CD4-positive, alpha-beta T cell (primary cell): ENCODE results near the gene SYDE2. TPM values are rescaled to one million over a fixed set of nuclear protein-coding genes. Genes with fewer than 3 reads are reported as not detected.
A peak's percentile ranks its signal among the peaks of the same experiment; 100 is the strongest.

ENCODE experiments used
- ATAC-seq: fragments of 200-7000 bp; cut with Tn5 transposase; one replicate; pipeline ENCODE4 v1.10.0; 2022; ENCODE audit warnings: mild to moderate bottlenecking; ENCODE audit not compliant: poor library complexity
- CTCF ChIA-PET: fragments of 350-600 bp; sonication (Branson Sonifier 250); formaldehyde crosslinking; loops from one replicate; lab custom pipeline; 2021; ENCODE audit warnings: antibody characterized with exemption, inconsistent platforms; lab: Charles Lee
- POLR2A ChIA-PET: fragments of 350-600 bp; sonication (Branson Sonifier 250); formaldehyde crosslinking; loops from one replicate; lab custom pipeline; 2021; ENCODE audit warnings: antibody characterized with exemption, inconsistent platforms; lab: Charles Lee
- DNase-seq, 14 experiments: peaks; one replicate each; pipeline ENCODE4 v3.0.0-alpha.2; 2013 to 2020; ENCODE audit warnings: mixed read lengths in 2 of 14
- H3K27ac ChIP-seq, 2 donors: one replicate each; pipeline versions ENCODE4 v1.5.1 to v1.7.0; 2013; ENCODE audit warnings: low read length in 2 of 2, low read depth in 1 of 2, mild to moderate bottlenecking in 1 of 2
- H3K27me3 ChIP-seq, 2 experiments: 1 replicate in 1 of 2; 2 replicates in 1 of 2; pipeline versions ENCODE4 v1.6.1 to v1.7.0; 2013; ENCODE audit warnings: low read length in 2 of 2, control low read depth in 1 of 2, mild to moderate bottlenecking in 1 of 2, moderate library complexity in 1 of 2; ENCODE audit not compliant: insufficient read depth in 2 of 2, control insufficient read depth in 1 of 2
- H3K36me3 ChIP-seq: one replicate; pipeline ENCODE4 v1.6.1; 2013; ENCODE audit warnings: low read length, control low read depth; ENCODE audit not compliant: insufficient read depth
- H3K4me1 ChIP-seq: one replicate; pipeline ENCODE4 v1.6.1; 2013; ENCODE audit warnings: low read length, control low read depth; ENCODE audit not compliant: insufficient read depth
- H3K4me3 ChIP-seq: one replicate; pipeline ENCODE4 v1.5.1; 2013; ENCODE audit warnings: mild to moderate bottlenecking, low read length, moderate library complexity
- H3K9me3 ChIP-seq, 2 experiments: 1 replicate in 1 of 2; 2 replicates in 1 of 2; pipeline versions ENCODE4 v1.6.1 to v1.7.0; 2013; ENCODE audit warnings: low read length in 2 of 2, mild to moderate bottlenecking in 2 of 2, control low read depth in 1 of 2, moderate library complexity in 1 of 2; ENCODE audit not compliant: control insufficient read depth in 1 of 2, insufficient read depth in 1 of 2
- H3K27ac Mint-ChIP-seq: one replicate; pipeline ENCODE4 v1.8.0; 2020; ENCODE audit warnings: mixed read lengths
- H3K27me3 Mint-ChIP-seq: one replicate; pipeline ENCODE4 v1.8.0; 2021; ENCODE audit warnings: mixed read lengths
- H3K36me3 Mint-ChIP-seq: one replicate; pipeline ENCODE4 v1.8.0; 2021; ENCODE audit warnings: low read depth, mixed read lengths
- H3K4me1 Mint-ChIP-seq: one replicate; pipeline ENCODE4 v1.8.0; 2021; ENCODE audit warnings: low read depth, mixed read lengths
- H3K4me3 Mint-ChIP-seq: one replicate; pipeline ENCODE4 v1.8.0; 2020; ENCODE audit warnings: mild to moderate bottlenecking, mixed read lengths
- H3K9me3 Mint-ChIP-seq: one replicate; pipeline ENCODE4 v1.8.0; 2020; ENCODE audit warnings: mixed read lengths
- CTCF ChIP-seq: fragments of 200-600 bp; IDR thresholded peaks from one replicate; pipeline ENCODE4 v1.8.0; 2022; ENCODE audit warnings: antibody characterized with exemption, mild to moderate bottlenecking
- intact Hi-C, 2 experiments: fragments of 100-400 bp; cut with DNase I in 1 of 2; cut with micrococcal nuclease in 1 of 2; formaldehyde crosslinking; loops; one replicate each; pipeline versions ENCODE4 v1.15.1 to v1.9.0; 2023 to 2025; cut with DNase I, micrococcal nuclease
- total RNA-seq, 174 experiments: library from RNA in 2 of 174; stranded (reverse) in 2 of 174; gene quantifications; one replicate each; pipeline ENCODE4 v1.2.3 and lab custom pipeline; 2021 to 2026

The SYDE2 gene
- total RNA-seq, 2 experiments from 2014 or later = 6.4 to 6.9 TPM

GRCh38 chr1:85174503-85174902 lies 26.3 kb downstream of the SYDE2 start:
- Histone ChIP-seq H3K27me3 (no peaks in the 10 kb centered on the region), H3K4me3 (no peak overlapping the region), H3K9me3 (no peaks in the 10 kb centered on the region), H3K27ac (no peak overlapping the region), H3K36me3 (no peaks in the 10 kb centered on the region), H3K4me1 (no peaks in the 10 kb centered on the region)
- Mint-ChIP-seq H3K4me1 (peaks cover 22% of the 10 kb centered on the region), H3K27ac (no peak overlapping the region), H3K27me3 (no peaks in the 10 kb centered on the region), H3K9me3 (no peaks in the 10 kb centered on the region), H3K36me3 (peaks cover 6% of the 10 kb centered on the region), H3K4me3 (no peak overlapping the region)
- POLR2A ChIA-PET = no interaction called here
- CTCF ChIA-PET = no interaction called here
- DNase-seq = no peak
- no peak for TF ChIP-seq CTCF
- intact Hi-C loops = no loop called here
- ATAC-seq = no peak

DNA sequence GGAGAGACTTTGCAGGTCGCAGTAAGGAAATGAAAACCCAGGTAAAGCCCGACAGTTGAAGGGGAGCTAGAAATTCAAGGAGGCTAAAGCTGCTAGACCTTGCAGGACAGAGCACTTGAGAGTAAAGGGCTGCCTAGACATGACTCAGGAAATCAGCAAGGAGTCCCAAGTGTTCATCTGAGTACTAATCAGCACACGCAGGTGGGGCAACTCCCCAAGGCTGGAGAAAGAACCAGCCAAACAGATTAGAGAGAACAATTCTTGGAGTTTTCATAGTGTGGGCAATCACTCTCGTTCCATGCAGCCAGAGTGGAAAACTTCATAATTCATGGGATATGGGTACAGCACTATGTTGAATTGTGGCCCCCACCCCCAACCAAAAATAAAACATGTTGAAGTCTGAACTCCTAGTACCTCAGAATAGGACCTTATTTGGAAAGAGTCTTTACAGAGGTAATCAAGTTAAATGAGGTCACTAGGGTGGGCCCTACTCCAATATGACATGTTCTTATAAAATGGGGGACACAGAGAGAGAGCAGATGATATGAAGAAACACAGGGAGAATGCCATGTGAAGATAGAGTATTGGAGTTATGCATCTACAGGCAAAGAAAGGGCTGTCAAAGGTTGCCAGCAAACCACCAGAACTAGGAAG lies 28.0 kb downstream of the SYDE2 start:
- CTCF ChIA-PET = no interaction called here
- Histone ChIP-seq H3K4me1 (no peaks in the 10 kb centered on the region), H3K27ac (no peak overlapping the region), H3K36me3 (no peaks in the 10 kb centered on the region), H3K27me3 (no peaks in the 10 kb centered on the region), H3K9me3 (no peaks in the 10 kb centered on the region), H3K4me3 (no peak overlapping the region)
- Mint-ChIP-seq H3K4me1 (peaks cover 16% of the 10 kb centered on the region), H3K27me3 (no peaks in the 10 kb centered on the region), H3K36me3 (peaks cover 5% of the 10 kb centered on the region), H3K27ac (no peak overlapping the region), H3K4me3 (no peak overlapping the region), H3K9me3 (no peaks in the 10 kb centered on the region)
- no peak for TF ChIP-seq CTCF
- POLR2A ChIA-PET = no interaction called here
- DNase-seq = no peak
- ATAC-seq = no peak
- intact Hi-C loops = no loop called here

DNA sequence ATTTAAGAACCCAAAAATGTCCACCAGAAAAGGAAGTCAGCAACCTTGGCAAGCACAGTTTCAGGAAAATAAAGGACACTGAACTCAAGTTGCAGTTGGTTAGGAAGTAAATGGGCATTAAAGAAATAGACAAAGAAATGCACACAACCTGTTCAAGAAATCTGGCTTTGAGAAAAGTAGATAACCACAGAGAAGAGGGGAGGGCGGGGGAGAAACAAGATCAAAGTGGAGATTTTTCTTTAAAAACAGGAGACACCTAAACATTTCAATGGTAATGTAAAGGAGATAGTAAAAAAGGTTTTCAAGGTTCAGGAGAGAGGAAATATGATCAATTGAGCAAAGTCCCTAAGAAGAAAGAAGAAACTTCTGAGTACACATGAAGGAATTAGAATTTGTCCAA lies 29.1 kb downstream of the SYDE2 start:
- H3K36me3 Mint-ChIP-seq = no peaks in the 10 kb centered on the region
- TF ChIP-seq CTCF = no peak
- no peak overlapping the region for H3K27ac ChIP-seq
- no peak overlapping the region for H3K27ac Mint-ChIP-seq
- no peaks in the 10 kb centered on the region for H3K36me3 ChIP-seq
- no peaks in the 10 kb centered on the region for H3K9me3 Mint-ChIP-seq
- intact Hi-C loops = no loop called here
- no peak for ATAC-seq
- DNase-seq = peak in 1 of 14 experiments; percentile 13
- H3K4me3 Mint-ChIP-seq = no peak overlapping the region
- peaks cover 16% of the 10 kb centered on the region for H3K4me1 Mint-ChIP-seq
- no peaks in the 10 kb centered on the region for H3K9me3 ChIP-seq
- H3K27me3 ChIP-seq = no peaks in the 10 kb centered on the region
- ChIA-PET POLR2A (no interaction called here), CTCF (no interaction called here)
- no peak overlapping the region for H3K4me3 ChIP-seq
- H3K27me3 Mint-ChIP-seq = no peaks in the 10 kb centered on the region
- no peaks in the 10 kb centered on the region for H3K4me1 ChIP-seq
